H1 (cell line): Measurements from ENCODE around the gene SVOPL. TPM values are rescaled to one million over a fixed set of nuclear protein-coding genes. Genes with fewer than 3 reads are reported as not detected.

Experiments
- CTCF ChIA-PET: fragments of 300-600 bp; sonication (Branson Sonifier 250); formaldehyde crosslinking; loops from one replicate; lab custom pipeline; 2021; ENCODE audit not compliant: partially characterized antibody; lab: Charles Lee
- POLR2A ChIA-PET: fragments of 300-600 bp; sonication (Branson Sonifier 250); formaldehyde crosslinking; loops from one replicate; lab custom pipeline; 2021; ENCODE audit warnings: inconsistent platforms; ENCODE audit not compliant: partially characterized antibody; lab: Charles Lee
- DNase-seq, 2 experiments: peaks; one replicate each; pipeline versions ENCODE4 v3.0.0 to v3.0.0-alpha.2; 2010 to 2022; ENCODE audit warnings: low spot score in 2 of 2, low read depth in 1 of 2, mixed read lengths in 1 of 2
- FAIRE-seq: peaks from 2 replicates; lab custom pipeline; 2011; peaks lifted over from hg19 to GRCh38; lab: Jason Lieb, UNC
- H2AFZ ChIP-seq: 2 replicates; pipeline ENCODE4 v1.8.1; 2012; ENCODE audit warnings: low read length, inconsistent platforms
- H2AK5ac ChIP-seq: 2 replicates; pipeline ENCODE4 v1.6.1; 2013; ENCODE audit warnings: low read depth, low read length
- H2BK120ac ChIP-seq: replicated peaks from 2 replicates; pipeline ENCODE3; 2013; ENCODE audit warnings: low read depth, low read length, inconsistent platforms
- H2BK12ac ChIP-seq: 2 replicates; pipeline ENCODE4 v1.6.1; 2013; ENCODE audit warnings: low read depth, low read length
- H2BK15ac ChIP-seq: 2 replicates; pipeline ENCODE4 v1.6.1; 2013; ENCODE audit warnings: low read length
- H2BK20ac ChIP-seq: 2 replicates; pipeline ENCODE4 v1.6.1; 2013; ENCODE audit warnings: low read length
- H2BK5ac ChIP-seq: 2 replicates; pipeline ENCODE4 v1.6.1; 2013; ENCODE audit warnings: low read depth, low read length
- H3K14ac ChIP-seq: 2 replicates; pipeline ENCODE4 v1.6.1; 2013; ENCODE audit warnings: inconsistent platforms; ENCODE audit not compliant: insufficient read length
- H3K18ac ChIP-seq: 2 replicates; pipeline ENCODE4 v1.6.1; 2013; ENCODE audit warnings: low read length; ENCODE audit errors: extremely low read depth
- H3K23ac ChIP-seq: 2 replicates; pipeline ENCODE4 v1.6.1; 2013; ENCODE audit warnings: inconsistent platforms; ENCODE audit not compliant: insufficient read length
- H3K23me2 ChIP-seq: 2 replicates; pipeline ENCODE4 v1.6.1; 2013; ENCODE audit warnings: low read depth, low read length
- H3K27ac ChIP-seq: 2 replicates; pipeline ENCODE4 v1.6.1; 2011; ENCODE audit warnings: low read depth, low read length, inconsistent platforms
- H3K27me3 ChIP-seq, 4 experiments: replicated peaks in 1 of 4; 1 replicate in 1 of 4; 2 replicates in 3 of 4; pipeline versions ENCODE4 v1.6.1 to v1.8.1; 2011 to 2013; ENCODE audit warnings: low read length in 3 of 4, mild to moderate bottlenecking in 3 of 4, inconsistent platforms in 2 of 4, mixed read lengths in 2 of 4, moderate library complexity in 1 of 4; ENCODE audit not compliant: control insufficient read depth in 3 of 4, insufficient read depth in 3 of 4; ENCODE audit errors: extremely low read depth in 1 of 4
- H3K36me3 ChIP-seq, 4 experiments: 2 replicates each; pipeline versions ENCODE4 v1.6.1 to v1.8.1; 2011 to 2013; ENCODE audit warnings: mild to moderate bottlenecking in 4 of 4, low read length in 3 of 4, moderate library complexity in 2 of 4, control low read depth in 1 of 4, inconsistent platforms in 1 of 4; ENCODE audit not compliant: insufficient read depth in 4 of 4, control insufficient read depth in 2 of 4
- H3K4ac ChIP-seq: replicated peaks from 2 replicates; pipeline ENCODE3; 2013; ENCODE audit warnings: low read length, low read depth, mixed read lengths, inconsistent platforms; ENCODE audit not compliant: insufficient read length
- H3K4me1 ChIP-seq, 4 experiments: replicated peaks in 1 of 4; 1 replicate in 1 of 4; 2 replicates in 3 of 4; pipeline versions ENCODE4 v1.6.1 to v1.8.1; 2011 to 2013; ENCODE audit warnings: low read length in 3 of 4, inconsistent platforms in 2 of 4, mixed read lengths in 1 of 4; ENCODE audit not compliant: insufficient read depth in 4 of 4, control insufficient read depth in 3 of 4
- H3K4me2 ChIP-seq, 2 experiments: 2 replicates each; pipeline versions ENCODE4 v1.6.1 to v1.8.1; 2011 to 2013; ENCODE audit warnings: low read depth in 2 of 2, low read length in 2 of 2, control low read depth in 1 of 2, inconsistent platforms in 1 of 2, mild to moderate bottlenecking in 1 of 2; ENCODE audit not compliant: insufficient read depth in 1 of 2
- H3K4me3 ChIP-seq, 4 experiments: fragments of 200-600, 300-600 bp in 1 of 4; sonication (generic), shearing (Covaris generic), sonication (Bioruptor Twin) in 1 of 4; 2 replicates each; pipeline versions ENCODE4 v1.5.1 to v1.8.1; 2011 to 2016; ENCODE audit warnings: low read length in 4 of 4, low read depth in 3 of 4, control low read depth in 2 of 4, inconsistent platforms in 2 of 4, mild to moderate bottlenecking in 2 of 4, mixed read lengths in 1 of 4, moderate library complexity in 1 of 4; ENCODE audit not compliant: insufficient read depth in 2 of 4; ENCODE audit errors: extremely low read depth in 1 of 4
- H3K56ac ChIP-seq: replicated peaks from 2 replicates; pipeline ENCODE3; 2013; ENCODE audit warnings: low read depth, mild to moderate bottlenecking, mixed read lengths, low read length, inconsistent platforms; ENCODE audit not compliant: insufficient read length
- H3K79me1 ChIP-seq: 2 replicates; pipeline ENCODE4 v1.6.1; 2013; ENCODE audit warnings: low read depth, low read length, control low read depth
- H3K79me2 ChIP-seq, 2 experiments: 2 replicates each; pipeline versions ENCODE4 v1.6.1 to v1.8.1; 2012 to 2013; ENCODE audit warnings: low read length in 2 of 2, mild to moderate bottlenecking in 2 of 2, inconsistent platforms in 1 of 2; ENCODE audit not compliant: insufficient read depth in 2 of 2, control insufficient read depth in 1 of 2
- H3K9ac ChIP-seq, 4 experiments: replicated peaks in 1 of 4; 1 replicate in 1 of 4; 2 replicates in 3 of 4; pipeline versions ENCODE4 v1.6.1 to v1.8.1; 2011 to 2013; ENCODE audit warnings: low read depth in 3 of 4, low read length in 3 of 4, control low read depth in 2 of 4, mild to moderate bottlenecking in 2 of 4, moderate library complexity in 2 of 4, inconsistent platforms in 1 of 4; ENCODE audit errors: extremely low read depth in 1 of 4
- H3K9me3 ChIP-seq, 2 experiments: 2 replicates each; pipeline versions ENCODE4 v1.6.1 to v1.8.1; 2012 to 2013; ENCODE audit warnings: mild to moderate bottlenecking in 2 of 2, moderate library complexity in 2 of 2, control low read depth in 1 of 2, inconsistent platforms in 1 of 2, low read depth in 1 of 2, low read length in 1 of 2, mixed read lengths in 1 of 2; ENCODE audit not compliant: insufficient read depth in 2 of 2
- H4K20me1 ChIP-seq, 2 experiments: replicated peaks in 1 of 2; 2 replicates each; pipeline versions ENCODE3 to v1.8.1; 2011 to 2013; ENCODE audit warnings: inconsistent platforms in 2 of 2, low read length in 2 of 2, mild to moderate bottlenecking in 1 of 2; ENCODE audit not compliant: insufficient read depth in 2 of 2, control insufficient read depth in 1 of 2
- H4K5ac ChIP-seq: 2 replicates; pipeline ENCODE4 v1.6.1; 2013; ENCODE audit warnings: low read length, low read depth, mixed read lengths, inconsistent platforms; ENCODE audit not compliant: insufficient read length
- H4K8ac ChIP-seq: 2 replicates; pipeline ENCODE4 v1.8.0; 2013; ENCODE audit warnings: mild to moderate bottlenecking, moderate library complexity, low read length, inconsistent platforms; ENCODE audit not compliant: insufficient read depth; ENCODE audit errors: extremely low read depth
- H4K91ac ChIP-seq: replicated peaks from 2 replicates; pipeline ENCODE3; 2013; ENCODE audit warnings: low read length, mixed read lengths, inconsistent platforms; ENCODE audit not compliant: insufficient read length
- ASH2L ChIP-seq: fragments of 200-600, 300-600 bp; sonication (generic); IDR thresholded peaks from one replicate; pipeline ENCODE4 v1.7.1; 2017; ENCODE audit warnings: low read length
- EP300 ChIP-seq, 2 experiments: IDR thresholded peaks; 1 replicate in 1 of 2; 2 replicates in 1 of 2; pipeline ENCODE4 v1.6.1; 2011 to 2012; ENCODE audit warnings: low read depth in 2 of 2, low read length in 2 of 2, mild to moderate bottlenecking in 2 of 2, borderline replicate concordance in 1 of 2, inconsistent platforms in 1 of 2, moderate library complexity in 1 of 2
- EZH2 ChIP-seq: fragments of 200-600 bp; sonication (generic); IDR thresholded peaks from 2 replicates; pipeline ENCODE4 v1.7.1; 2012; ENCODE audit warnings: low read depth, mild to moderate bottlenecking, moderate library complexity, low read length, inconsistent platforms; ENCODE audit not compliant: severe bottlenecking
- JUN ChIP-seq: IDR thresholded peaks from 2 replicates; pipeline ENCODE4 v1.6.1; 2011; ENCODE audit warnings: low read depth, mild to moderate bottlenecking, improper control_type of control experiment, low read length
- POU5F1 ChIP-seq: IDR thresholded peaks from 2 replicates; pipeline ENCODE4 v1.6.1; 2011; ENCODE audit warnings: low read depth, mild to moderate bottlenecking, low read length, moderate library complexity
- RFX5 ChIP-seq: IDR thresholded peaks from 2 replicates; pipeline ENCODE4 v1.6.1; 2011; ENCODE audit warnings: low read depth, low read length, improper control_type of control experiment, borderline replicate concordance
- SIX5 ChIP-seq: IDR thresholded peaks from 2 replicates; pipeline ENCODE4 v1.6.1; 2011; ENCODE audit warnings: mild to moderate bottlenecking, low read depth, low read length
- TAF1 ChIP-seq: IDR thresholded peaks from 2 replicates; pipeline ENCODE4 v1.6.1; 2011; ENCODE audit warnings: mild to moderate bottlenecking, low read depth, low read length
- TAF7 ChIP-seq: optimal IDR thresholded peaks from 2 replicates; pipeline ENCODE3; 2011; ENCODE audit warnings: low read depth, mild to moderate bottlenecking, inconsistent platforms, low read length, moderate library complexity, borderline replicate concordance
- YY1 ChIP-seq: IDR thresholded peaks from 2 replicates; pipeline ENCODE4 v1.6.1; 2011; ENCODE audit warnings: low read depth, mild to moderate bottlenecking, low read length
- ZNF274 ChIP-seq: IDR thresholded peaks from 2 replicates; pipeline ENCODE4 v1.7.0; 2012; ENCODE audit warnings: low read length, borderline replicate concordance; ENCODE audit errors: extremely low read depth
- WGBS, 2 experiments: shearing (Covaris generic) in 1 of 2; methylation state at CpG; one replicate each; pipeline versions ENCODE4 v1.1.6 to v1.1.7; 2013 to 2015; ENCODE audit warnings: low lambda C conversion rate in 2 of 2, mixed read lengths in 2 of 2, inconsistent platforms in 1 of 2, low coverage in 1 of 2, missing lambda C conversion rate in 1 of 2; ENCODE audit not compliant: insufficient replicate concordance in 2 of 2, insufficient coverage in 1 of 2, insufficient read length in 1 of 2; ENCODE audit errors: extremely low coverage in 1 of 2, missing lambda C conversion rate in 1 of 2; 5-methylcytosine and 5-hydroxymethylcytosine counted together
- polyA plus RNA-seq, 7 experiments: library from polyadenylated mRNA; depleted of rRNA in 3 of 7; stranded (reverse) in 5 of 7; unstranded in 2 of 7; fragments of >200 nt in 5 of 7; fragments of 200-250 nt in 2 of 7; gene quantifications; 1 replicate in 5 of 7; 2 replicates in 1 of 7; 4 replicates in 1 of 7; pipeline versions ENCODE4 v1.2.1 to v1.2.3, GENCODE V29; 2011 to 2013; ENCODE audit warnings: missing spikeins in 2 of 7, mixed read lengths in 2 of 7
- total RNA-seq: library from RNA; stranded (reverse); fragmentation: NEBNext Ultra II Directional; extraction: Animal tissue kit (Norgen Biotek cat#: 25700); gene quantifications from 2 replicates; pipeline ENCODE4 v1.2.1, GENCODE V29; 2021
- TF ChIP-seq, protein P1 (sequence below): IDR thresholded peaks from 2 replicates; pipeline ENCODE4 v1.6.1; 2012; ENCODE audit warnings: low read length, inconsistent platforms

Gene SVOPL
- total and polyA plus RNA-seq, 2 of the 8 experiments (the other 6 are each of a cell fraction or from before 2014, with no cell fraction given) = 1.1 to 1.4 TPM

DNA sequence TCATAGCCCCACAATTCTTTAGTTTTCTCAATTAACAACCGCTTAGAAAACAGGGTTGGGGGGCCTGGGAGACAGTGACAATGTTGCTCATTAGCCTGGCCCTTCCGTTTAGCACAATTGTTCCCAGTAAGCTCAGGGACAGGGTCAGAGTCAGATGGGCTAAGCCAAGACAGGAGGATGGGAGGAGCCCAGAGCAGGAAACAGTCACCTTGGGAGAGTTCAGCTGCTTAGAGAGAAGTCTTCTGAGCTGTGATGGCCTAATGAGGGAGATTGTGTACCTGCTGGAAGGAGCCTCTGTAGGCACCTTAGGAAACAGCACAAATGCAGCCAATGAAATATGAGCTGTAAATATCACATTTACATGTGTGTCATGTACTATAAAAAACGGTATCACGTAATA, 35.9 kb downstream of the SVOPL start:
- Histone ChIP-seq H3K4me2 (peak overlapping the region; percentile 50 to 60; a peak in 3 of 4 replicates), H3K23ac (no peak overlapping the region), H3K27me3 (no peaks in the 10 kb centered on the region; a peak in 2 of 7 replicates), H2BK15ac (no peak overlapping the region), H2BK120ac (no peak overlapping the region), H3K18ac (peak overlapping the region; percentile 44), H2BK5ac (no peak overlapping the region), H3K4ac (peak overlapping the region; percentile 46), H3K27ac (no peak overlapping the region), H2BK20ac (no peak overlapping the region), H4K91ac (no peak overlapping the region), H2AK5ac (no peak overlapping the region), H3K9me3 (peaks cover 0 to 4% of the 10 kb centered on the region in 2 experiments; a peak in 1 of 4 replicates), H3K79me2 (no peaks in the 10 kb centered on the region), H3K79me1 (no peaks in the 10 kb centered on the region), H3K36me3 (no peaks in the 10 kb centered on the region), H4K8ac (no peak overlapping the region), H3K14ac (no peak overlapping the region), H4K20me1 (no peaks in the 10 kb centered on the region), H3K56ac (no peak overlapping the region), H3K23me2 (no peaks in the 10 kb centered on the region; the same call in 1 of the 2 replicates), H3K9ac (no peak overlapping the region), H4K5ac (peak overlapping the region; percentile 28), H2BK12ac (0 out of 2 replicates have a peak overlapping the region, but pooled peaks have one; percentile 1), H2AFZ (no peak overlapping the region), H3K4me1 (peaks cover 7 to 39% (median 19%) of the 10 kb centered on the region in 4 experiments), H3K4me3 (peak overlapping the region in 1 of 4 experiments; percentile 38; a peak in 2 of 8 replicates)
- DNase-seq (no peak), FAIRE-seq (no peak)
- 52% methylated on average over 4 of the region's 4 CpGs; no CpG with 5 or more reads in 1 of the 2 experiments for WGBS, 2 experiments
- ChIA-PET CTCF (interaction anchor here (2.1 to 2.6 kb wide), 2 partner anchors 19 to 73 kb away, joined by 7 to 15 read pairs; no protein-coding TSS in a partner anchor), POLR2A (no interaction called here)
- TF ChIP-seq ASH2L (no peak), RFX5 (no peak), TAF1 (no peak), POU5F1 (no peak), TAF7 (no peak), ZNF274 (no peak), JUN (no peak), EP300 (IDR thresholded peaks at IDR 0.05; ENCODE audit: borderline replicate concordance in 1 of 2, low read depth in 2 of 2, low read length in 2 of 2) (no peak), YY1 (no peak), EZH2 (no peak), SIX5 (no peak)
- TF ChIP-seq, protein P1, sequence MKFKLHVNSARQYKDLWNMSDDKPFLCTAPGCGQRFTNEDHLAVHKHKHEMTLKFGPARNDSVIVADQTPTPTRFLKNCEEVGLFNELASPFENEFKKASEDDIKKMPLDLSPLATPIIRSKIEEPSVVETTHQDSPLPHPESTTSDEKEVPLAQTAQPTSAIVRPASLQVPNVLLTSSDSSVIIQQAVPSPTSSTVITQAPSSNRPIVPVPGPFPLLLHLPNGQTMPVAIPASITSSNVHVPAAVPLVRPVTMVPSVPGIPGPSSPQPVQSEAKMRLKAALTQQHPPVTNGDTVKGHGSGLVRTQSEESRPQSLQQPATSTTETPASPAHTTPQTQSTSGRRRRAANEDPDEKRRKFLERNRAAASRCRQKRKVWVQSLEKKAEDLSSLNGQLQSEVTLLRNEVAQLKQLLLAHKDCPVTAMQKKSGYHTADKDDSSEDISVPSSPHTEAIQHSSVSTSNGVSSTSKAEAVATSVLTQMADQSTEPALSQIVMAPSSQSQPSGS = no peak
